ENCODE measurements around the gene SHISAL2B.

- TF ChIP-seq, protein P1, sequence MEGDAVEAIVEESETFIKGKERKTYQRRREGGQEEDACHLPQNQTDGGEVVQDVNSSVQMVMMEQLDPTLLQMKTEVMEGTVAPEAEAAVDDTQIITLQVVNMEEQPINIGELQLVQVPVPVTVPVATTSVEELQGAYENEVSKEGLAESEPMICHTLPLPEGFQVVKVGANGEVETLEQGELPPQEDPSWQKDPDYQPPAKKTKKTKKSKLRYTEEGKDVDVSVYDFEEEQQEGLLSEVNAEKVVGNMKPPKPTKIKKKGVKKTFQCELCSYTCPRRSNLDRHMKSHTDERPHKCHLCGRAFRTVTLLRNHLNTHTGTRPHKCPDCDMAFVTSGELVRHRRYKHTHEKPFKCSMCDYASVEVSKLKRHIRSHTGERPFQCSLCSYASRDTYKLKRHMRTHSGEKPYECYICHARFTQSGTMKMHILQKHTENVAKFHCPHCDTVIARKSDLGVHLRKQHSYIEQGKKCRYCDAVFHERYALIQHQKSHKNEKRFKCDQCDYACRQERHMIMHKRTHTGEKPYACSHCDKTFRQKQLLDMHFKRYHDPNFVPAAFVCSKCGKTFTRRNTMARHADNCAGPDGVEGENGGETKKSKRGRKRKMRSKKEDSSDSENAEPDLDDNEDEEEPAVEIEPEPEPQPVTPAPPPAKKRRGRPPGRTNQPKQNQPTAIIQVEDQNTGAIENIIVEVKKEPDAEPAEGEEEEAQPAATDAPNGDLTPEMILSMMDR (IDR thresholded peaks at IDR 0.05; ENCODE audit: low read depth, low read length), result no peak
- TF ChIP-seq POLR2A (IDR thresholded peaks at IDR 0.05; ENCODE audit: extremely low read depth, insufficient read length) (no peak), MYC (IDR thresholded peaks at IDR 0.05; ENCODE audit: low read depth, low read length) (no peak)
Measured at GRCh38 chr5:64682608-64683007, 7.7 kb upstream of the SHISAL2B start.
